Muscle layer of duodenum (tissue), 2 donors: ENCODE data around the gene LOXL4.

Experiments
- H3K27ac ChIP-seq: one replicate; pipeline ENCODE4 v1.7.0; 2013; ENCODE audit warnings: mild to moderate bottlenecking, low read length
- H3K27me3 ChIP-seq: one replicate; pipeline ENCODE4 v1.7.0; 2013; ENCODE audit warnings: low read depth, mild to moderate bottlenecking, control low read depth, low read length
- H3K36me3 ChIP-seq, 2 donors: one replicate each; pipeline ENCODE4 v1.7.0; 2013; ENCODE audit warnings: low read length in 2 of 2, control low read depth in 1 of 2, mild to moderate bottlenecking in 1 of 2; ENCODE audit not compliant: insufficient read depth in 2 of 2, control insufficient read depth in 1 of 2
- H3K4me1 ChIP-seq, 2 donors: one replicate each; pipeline ENCODE4 v1.7.0; 2013; ENCODE audit warnings: low read length in 2 of 2, mild to moderate bottlenecking in 2 of 2, control low read depth in 1 of 2, moderate library complexity in 1 of 2; ENCODE audit not compliant: insufficient read depth in 2 of 2, control insufficient read depth in 1 of 2
- H3K4me3 ChIP-seq, 2 donors: one replicate each; pipeline ENCODE4 v1.7.0; 2013; ENCODE audit warnings: low read length in 2 of 2, low read depth in 1 of 2, mild to moderate bottlenecking in 1 of 2
- H3K9me3 ChIP-seq, 2 donors: one replicate each; pipeline ENCODE4 v1.7.0; 2013; ENCODE audit warnings: low read length in 2 of 2, control low read depth in 1 of 2, mild to moderate bottlenecking in 1 of 2; ENCODE audit not compliant: control insufficient read depth in 1 of 2
- donor health status: healthy.

The LOXL4 gene

GRCh38 chr10:98293550-98294269 is 25.7 kb upstream of the LOXL4 start:
- no peak overlapping the region for H3K27ac ChIP-seq
- H3K4me1 ChIP-seq: no peaks in the 10 kb centered on the region
- H3K36me3 ChIP-seq: no peaks in the 10 kb centered on the region
- no peaks in the 10 kb centered on the region for H3K27me3 ChIP-seq
- H3K4me3 ChIP-seq: no peak overlapping the region
- no peaks in the 10 kb centered on the region for H3K9me3 ChIP-seq

- no peak overlapping the region for H3K4me3 ChIP-seq
- no peaks in the 10 kb centered on the region for H3K9me3 ChIP-seq
- no peaks in the 10 kb centered on the region for H3K36me3 ChIP-seq
- no peaks in the 10 kb centered on the region for H3K4me1 ChIP-seq
- H3K27ac ChIP-seq: no peak overlapping the region
- H3K27me3 ChIP-seq: no peaks in the 10 kb centered on the region
Measured at GRCh38 chr10:98292971-98293370, 25.0 kb upstream of the LOXL4 start.

GRCh38 chr10:98289802-98290209 is 21.8 kb upstream of the LOXL4 start:
- Histone ChIP-seq H3K9me3 (no peaks in the 10 kb centered on the region), H3K4me3 (no peak overlapping the region), H3K27me3 (no peaks in the 10 kb centered on the region), H3K36me3 (no peaks in the 10 kb centered on the region), H3K27ac (no peak overlapping the region), H3K4me1 (no peaks in the 10 kb centered on the region)

- no peak overlapping the region for H3K4me3 ChIP-seq
- no peak overlapping the region for H3K27ac ChIP-seq
- no peaks in the 10 kb centered on the region for H3K27me3 ChIP-seq
- no peaks in the 10 kb centered on the region for H3K9me3 ChIP-seq
- H3K36me3 ChIP-seq: no peaks in the 10 kb centered on the region
- H3K4me1 ChIP-seq: no peaks in the 10 kb centered on the region
Measured at GRCh38 chr10:98287321-98287720, 19.3 kb upstream of the LOXL4 start.

GRCh38 chr10:98286419-98286818 is 18.4 kb upstream of the LOXL4 start:
- H3K4me1 ChIP-seq: no peaks in the 10 kb centered on the region
- H3K4me3 ChIP-seq: no peak overlapping the region
- no peaks in the 10 kb centered on the region for H3K27me3 ChIP-seq
- H3K27ac ChIP-seq: no peak overlapping the region
- H3K9me3 ChIP-seq: no peaks in the 10 kb centered on the region
- no peaks in the 10 kb centered on the region for H3K36me3 ChIP-seq

GRCh38 chr10:98285416-98285815 is 17.4 kb upstream of the LOXL4 start:
- Histone ChIP-seq H3K4me1 (no peaks in the 10 kb centered on the region), H3K36me3 (no peaks in the 10 kb centered on the region), H3K4me3 (no peak overlapping the region), H3K27ac (no peak overlapping the region), H3K27me3 (no peaks in the 10 kb centered on the region), H3K9me3 (no peaks in the 10 kb centered on the region)

GRCh38 chr10:98276311-98276710 is 8.3 kb upstream of the LOXL4 start:
- Histone ChIP-seq H3K36me3 (no peaks in the 10 kb centered on the region), H3K9me3 (no peaks in the 10 kb centered on the region), H3K27me3 (no peaks in the 10 kb centered on the region), H3K4me3 (no peak overlapping the region), H3K27ac (no peak overlapping the region), H3K4me1 (no peaks in the 10 kb centered on the region)

GRCh38 chr10:98274562-98274961 is 6.6 kb upstream of the LOXL4 start:
- Histone ChIP-seq H3K4me1 (peaks cover 0 to 8% of the 10 kb centered on the region in 2 donors), H3K4me3 (no peak overlapping the region), H3K36me3 (no peaks in the 10 kb centered on the region), H3K27ac (no peak overlapping the region), H3K27me3 (no peaks in the 10 kb centered on the region), H3K9me3 (no peaks in the 10 kb centered on the region)

GRCh38 chr10:98273057-98273850 is 5.3 kb upstream of the LOXL4 start:
- Histone ChIP-seq H3K9me3 (no peaks in the 10 kb centered on the region), H3K27ac (no peak overlapping the region), H3K4me3 (no peak overlapping the region)

GRCh38 chr10:98272656-98273055 is 4.7 kb upstream of the LOXL4 start:
- H3K27me3 ChIP-seq: no peaks in the 10 kb centered on the region
- H3K9me3 ChIP-seq: no peaks in the 10 kb centered on the region
- no peak overlapping the region for H3K27ac ChIP-seq
- H3K36me3 ChIP-seq: no peaks in the 10 kb centered on the region
- H3K4me1 ChIP-seq: peaks cover 4 to 17% of the 10 kb centered on the region in 2 donors
- H3K4me3 ChIP-seq: no peak overlapping the region

More at GRCh38 chr10:98273057-98273850, 5.3 kb upstream of the LOXL4 start:
- H3K4me1 ChIP-seq: peaks cover 4 to 17% of the 10 kb centered on the region in 2 donors
- no peaks in the 10 kb centered on the region for H3K27me3 ChIP-seq
- H3K36me3 ChIP-seq: no peaks in the 10 kb centered on the region

- H3K4me3 ChIP-seq: no peak overlapping the region
- peaks cover 4 to 20% of the 10 kb centered on the region in 2 donors for H3K4me1 ChIP-seq
- no peaks in the 10 kb centered on the region for H3K36me3 ChIP-seq
- no peaks in the 10 kb centered on the region for H3K9me3 ChIP-seq
- no peak overlapping the region for H3K27ac ChIP-seq
- no peaks in the 10 kb centered on the region for H3K27me3 ChIP-seq
Measured at GRCh38 chr10:98272245-98272644, 4.3 kb upstream of the LOXL4 start.
